OCI-LY1 (cell line): ENCODE results near the gene TFF3.

Experiments used
- H2AFZ ChIP-seq: fragments of 200-600 bp; sonication (generic), shearing (Covaris generic); 2 replicates; pipeline ENCODE4 v1.6.0; 2014; ENCODE audit warnings: antibody characterized with exemption, mild to moderate bottlenecking, low read length
- H3F3A ChIP-seq: fragments of 200-600 bp; sonication (generic), shearing (Covaris generic); 2 replicates; pipeline ENCODE4 v1.6.0; 2014; ENCODE audit warnings: mild to moderate bottlenecking, antibody characterized with exemption, low read length, moderate library complexity; ENCODE audit not compliant: insufficient read depth
- H3K27ac ChIP-seq: fragments of 200-600 bp; sonication (generic); 2 replicates; pipeline ENCODE4 v1.5.1; 2014; ENCODE audit warnings: low read length, mixed run types, mild to moderate bottlenecking, low read depth; ENCODE audit not compliant: poor library complexity, severe bottlenecking
- H3K27me3 ChIP-seq: fragments of 200-600 bp; sonication (generic); 2 replicates; pipeline ENCODE4 v1.6.0; 2014; ENCODE audit warnings: antibody characterized with exemption, mild to moderate bottlenecking, low read length, moderate library complexity; ENCODE audit not compliant: insufficient read depth
- H3K36me3 ChIP-seq: fragments of 200-600 bp; sonication (generic); 2 replicates; pipeline ENCODE4 v1.6.1; 2014; ENCODE audit warnings: mild to moderate bottlenecking, antibody characterized with exemption, low read length, moderate library complexity, mixed read lengths; ENCODE audit not compliant: insufficient read depth
- H3K4me1 ChIP-seq: fragments of 200-600 bp; sonication (generic); 2 replicates; pipeline ENCODE4 v1.5.1; 2014; ENCODE audit warnings: mild to moderate bottlenecking, low read length, moderate library complexity; ENCODE audit not compliant: insufficient read depth, severe bottlenecking
- H3K4me2 ChIP-seq: fragments of 200-600 bp; sonication (generic), shearing (Covaris generic); 2 replicates; pipeline ENCODE4 v1.6.1; 2014; ENCODE audit warnings: low read length
- H3K4me3 ChIP-seq: fragments of 200-600 bp; sonication (generic); 2 replicates; pipeline ENCODE4 v1.5.1; 2014; ENCODE audit warnings: low read length, low read depth, mild to moderate bottlenecking, mixed read lengths; ENCODE audit not compliant: poor library complexity, severe bottlenecking
- H3K79me2 ChIP-seq: fragments of 200-600 bp; shearing (Covaris generic); 2 replicates; pipeline ENCODE4 v1.6.1; 2016; ENCODE audit warnings: mixed run types, low read length, mixed read lengths; ENCODE audit not compliant: insufficient read depth
- H3K9ac ChIP-seq: fragments of 200-600 bp; sonication (generic), shearing (Covaris generic); 2 replicates; pipeline ENCODE4 v1.6.1; 2014; ENCODE audit warnings: mild to moderate bottlenecking, low read length, mixed read lengths
- H3K9me2 ChIP-seq: fragments of 200-600 bp; sonication (generic), shearing (Covaris generic); 2 replicates; pipeline ENCODE4 v1.6.1; 2014; ENCODE audit warnings: low read depth, mild to moderate bottlenecking, low read length, mixed read lengths
- H3K9me3 ChIP-seq: fragments of 200-600 bp; shearing (Covaris generic); 2 replicates; pipeline ENCODE4 v1.6.1; 2014; ENCODE audit warnings: low read length, mixed read lengths
- H4K20me1 ChIP-seq: fragments of 200-600 bp; sonication (generic), shearing (Covaris generic); 2 replicates; pipeline ENCODE4 v1.6.0; 2016; ENCODE audit warnings: mild to moderate bottlenecking, low read length; ENCODE audit not compliant: insufficient read depth
- CTCF ChIP-seq: fragments of 200-600 bp; sonication (generic), shearing (Covaris generic); IDR thresholded peaks from 2 replicates; pipeline ENCODE4 v1.5.1; 2017; ENCODE audit warnings: mild to moderate bottlenecking, antibody characterized with exemption, low read length, moderate library complexity, mixed read lengths
- EZH2 ChIP-seq: fragments of 200-600 bp; sonication (generic), shearing (Covaris generic); IDR thresholded peaks from 2 replicates; pipeline ENCODE4 v1.8.0; 2017; ENCODE audit warnings: borderline replicate concordance, mixed run types, mild to moderate bottlenecking, antibody characterized with exemption, low read length, moderate library complexity, mixed read lengths

TFF3 gene

GRCh38 chr21:42362700-42363099, 47.5 kb upstream of the TFF3 start:
- Histone ChIP-seq H3K36me3 (no peaks in the 10 kb centered on the region), H3K9ac (no peak overlapping the region), H3K27ac (no peak overlapping the region), H3K9me3 (no peaks in the 10 kb centered on the region), H3K4me2 (no peak overlapping the region), H3K27me3 (peaks cover 16% of the 10 kb centered on the region; the same call in 1 of the 2 replicates), H3K79me2 (no peaks in the 10 kb centered on the region), H3K4me1 (no peaks in the 10 kb centered on the region), H3F3A (no peaks in the 10 kb centered on the region), H4K20me1 (no peaks in the 10 kb centered on the region), H2AFZ (no peak overlapping the region), H3K4me3 (no peak overlapping the region), H3K9me2 (no peaks in the 10 kb centered on the region)
- TF ChIP-seq CTCF: no peak
- TF ChIP-seq EZH2: no peak

- Histone ChIP-seq H3K36me3 (no peaks in the 10 kb centered on the region), H3K9me2 (no peaks in the 10 kb centered on the region), H3K27ac (no peak overlapping the region), H3K9ac (no peak overlapping the region), H3K4me3 (no peak overlapping the region), H2AFZ (no peak overlapping the region), H3K4me2 (no peak overlapping the region), H3K79me2 (no peaks in the 10 kb centered on the region), H3K4me1 (no peaks in the 10 kb centered on the region), H3K9me3 (no peaks in the 10 kb centered on the region), H4K20me1 (no peaks in the 10 kb centered on the region), H3K27me3 (peaks cover 13% of the 10 kb centered on the region; the same call in 1 of the 2 replicates), H3F3A (no peaks in the 10 kb centered on the region)
- TF ChIP-seq CTCF (no peak), EZH2 (no peak)
These were observed 47.0 kb upstream of the TFF3 start for GRCh38 chr21:42362198-42362597.

GRCh38 chr21:42361286-42361685, 46.1 kb upstream of the TFF3 start:
- no peaks in the 10 kb centered on the region for H3K79me2 ChIP-seq
- H4K20me1 ChIP-seq: no peaks in the 10 kb centered on the region
- no peaks in the 10 kb centered on the region for H3K9me3 ChIP-seq
- H3K4me2 ChIP-seq: no peak overlapping the region
- H3K27ac ChIP-seq: no peak overlapping the region
- H3F3A ChIP-seq: no peaks in the 10 kb centered on the region
- no peaks in the 10 kb centered on the region for H3K9me2 ChIP-seq
- peaks cover 13% of the 10 kb centered on the region; the same call in 1 of the 2 replicates for H3K27me3 ChIP-seq
- TF ChIP-seq CTCF (no peak), EZH2 (no peak)
- H3K4me3 ChIP-seq: no peak overlapping the region
- no peaks in the 10 kb centered on the region for H3K36me3 ChIP-seq
- H3K4me1 ChIP-seq: no peaks in the 10 kb centered on the region
- no peak overlapping the region for H3K9ac ChIP-seq
- H2AFZ ChIP-seq: no peak overlapping the region
